HG02798 (cell line): ENCODE results near the gene IL3.

Source experiments
- ATAC-seq: cut with Tn5 transposase; IDR thresholded peaks from one replicate; pipeline ENCODE4 v1.9.1; 2021; ENCODE audit warnings: mild to moderate bottlenecking; ENCODE audit not compliant: unreplicated experiment, poor library complexity

IL3 gene

GRCh38 chr5:132060501-132061161 lies at the start of gene IL3:
IL3 (plus strand) TSS chr5:132060655; CDS start chr5:132060707, 52 bp downstream.
- no peak for ATAC-seq

- ATAC-seq, result no peak
Measured at GRCh38 chr5:132010989-132011621, 49.4 kb upstream of the IL3 start.

- no peak for ATAC-seq
Measured at GRCh38 chr5:132011622-132012343, 48.7 kb upstream of the IL3 start, which contains the start of gene ACSL6. ACSL6 (minus strand) TSS chr5:132011658; CDS start chr5:132011553, 105 bp downstream.

GRCh38 chr5:132012371-132013005 lies 48.0 kb upstream of the IL3 start:
- ATAC-seq, result no peak

GRCh38 chr5:132013006-132013689 lies 47.3 kb upstream of the IL3 start:
- ATAC-seq, result no peak

- ATAC-seq, result no peak
Measured at GRCh38 chr5:132013711-132014110, 46.7 kb upstream of the IL3 start.

- no peak for ATAC-seq
Measured at GRCh38 chr5:132016721-132017250, 43.7 kb upstream of the IL3 start.

GRCh38 chr5:132017316-132017715 lies 43.1 kb upstream of the IL3 start:
- ATAC-seq, result no peak

- ATAC-seq, result no peak
Measured at GRCh38 chr5:132017738-132018625, 42.5 kb upstream of the IL3 start.

GRCh38 chr5:132019337-132019736 lies 41.1 kb upstream of the IL3 start:
- peak; percentile 26 for ATAC-seq

GRCh38 chr5:132019857-132020555 lies 40.4 kb upstream of the IL3 start:
- ATAC-seq, result peak; percentile 95

- ATAC-seq, result peak; percentile 19
Measured at GRCh38 chr5:132020568-132021339, 39.7 kb upstream of the IL3 start.

GRCh38 chr5:132021654-132022053 lies 38.8 kb upstream of the IL3 start:
- ATAC-seq, result no peak

- ATAC-seq, result no peak
Measured at GRCh38 chr5:132022737-132023136, 37.7 kb upstream of the IL3 start.

- no peak for ATAC-seq
Measured at GRCh38 chr5:132023258-132024116, 37.0 kb upstream of the IL3 start.

- ATAC-seq, result no peak
Measured at GRCh38 chr5:132024117-132024435, 36.4 kb upstream of the IL3 start.

- no peak for ATAC-seq
Measured at GRCh38 chr5:132024789-132025402, 35.6 kb upstream of the IL3 start.
